Measurements from ENCODE around the gene MYRF. TPM values are rescaled to one million over a fixed set of nuclear protein-coding genes. Genes with fewer than 3 reads are reported as not detected.

Gene MYRF
- total and polyA plus RNA-seq, 9 of the 15 experiments (the other 6 are each of a cell fraction or from before 2014, with no cell fraction given): 2.3 to 25.8 (median 7.1) TPM

GRCh38 chr11:61792310-61793082, 40.1 kb downstream of the MYRF start, which contains the start of the genes FEN1 and TMEM258 (continued):
- TF ChIP-seq RBFOX2 (IDR thresholded peaks at IDR 0.05; ENCODE audit: low read depth, low read length): peak; percentile 96
- TF ChIP-seq RCOR1 (IDR thresholded peaks at IDR 0.05; ENCODE audit: borderline replicate concordance in 1 of 2, low read depth in 2 of 2, low read length in 2 of 2): no peak
- TF ChIP-seq, protein P1, sequence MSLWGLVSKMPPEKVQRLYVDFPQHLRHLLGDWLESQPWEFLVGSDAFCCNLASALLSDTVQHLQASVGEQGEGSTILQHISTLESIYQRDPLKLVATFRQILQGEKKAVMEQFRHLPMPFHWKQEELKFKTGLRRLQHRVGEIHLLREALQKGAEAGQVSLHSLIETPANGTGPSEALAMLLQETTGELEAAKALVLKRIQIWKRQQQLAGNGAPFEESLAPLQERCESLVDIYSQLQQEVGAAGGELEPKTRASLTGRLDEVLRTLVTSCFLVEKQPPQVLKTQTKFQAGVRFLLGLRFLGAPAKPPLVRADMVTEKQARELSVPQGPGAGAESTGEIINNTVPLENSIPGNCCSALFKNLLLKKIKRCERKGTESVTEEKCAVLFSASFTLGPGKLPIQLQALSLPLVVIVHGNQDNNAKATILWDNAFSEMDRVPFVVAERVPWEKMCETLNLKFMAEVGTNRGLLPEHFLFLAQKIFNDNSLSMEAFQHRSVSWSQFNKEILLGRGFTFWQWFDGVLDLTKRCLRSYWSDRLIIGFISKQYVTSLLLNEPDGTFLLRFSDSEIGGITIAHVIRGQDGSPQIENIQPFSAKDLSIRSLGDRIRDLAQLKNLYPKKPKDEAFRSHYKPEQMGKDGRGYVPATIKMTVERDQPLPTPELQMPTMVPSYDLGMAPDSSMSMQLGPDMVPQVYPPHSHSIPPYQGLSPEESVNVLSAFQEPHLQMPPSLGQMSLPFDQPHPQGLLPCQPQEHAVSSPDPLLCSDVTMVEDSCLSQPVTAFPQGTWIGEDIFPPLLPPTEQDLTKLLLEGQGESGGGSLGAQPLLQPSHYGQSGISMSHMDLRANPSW (CRISPR knock-in tag; IDR thresholded peaks at IDR 0.05): 0 out of 2 replicates have a peak, but pooled peaks have one; percentile 46
- peak; percentile 81; the same call in 1 of the 2 replicates for TF ChIP-seq FOXJ2 (tag; IDR thresholded peaks at IDR 0.05)
- peak; percentile 32 for TF ChIP-seq ERF (CRISPR knock-in tag; IDR thresholded peaks at IDR 0.05)
- TF ChIP-seq HLTF (IDR thresholded peaks at IDR 0.05): no peak; the same call in 1 of the 2 replicates
- no peak for TF ChIP-seq ZSCAN29 (IDR thresholded peaks at IDR 0.05)
- no peak for TF ChIP-seq EHMT2 (IDR thresholded peaks at IDR 0.05)
- peak; percentile 98 for TF ChIP-seq C11orf30 (IDR thresholded peaks at IDR 0.05; ENCODE audit: low read depth)
- peak; percentile 85 for TF ChIP-seq POLR2H (tag; IDR thresholded peaks at IDR 0.05; ENCODE audit: low read depth)
- TF ChIP-seq PURB (CRISPR knock-in tag; IDR thresholded peaks at IDR 0.05; ENCODE audit: low read depth): no peak
- TF ChIP-seq EP400 (IDR thresholded peaks at IDR 0.05): peak; percentile 99
- TF ChIP-seq GMEB1 (CRISPR knock-in tag; IDR thresholded peaks at IDR 0.05): peak; percentile 68
- no peak for TF ChIP-seq TCF7L2 (IDR thresholded peaks at IDR 0.05; ENCODE audit: low read depth, low read length)
- TF ChIP-seq ZNF589 (CRISPR knock-in tag; IDR thresholded peaks at IDR 0.05; ENCODE audit: low read depth): no peak; the same call in 1 of the 2 replicates
- TF ChIP-seq ATF3 (IDR thresholded peaks at IDR 0.05): peak; percentile 51
- TF ChIP-seq ATF3 (CRISPR knock-in tag; conservative IDR thresholded peaks at IDR 0.05): 0 out of 2 replicates have a peak, but pooled peaks have one; percentile 16
- TF ChIP-seq ZNF431 (CRISPR knock-in tag; IDR thresholded peaks at IDR 0.05): 0 out of 2 replicates have a peak, but pooled peaks have one; percentile 37
- no peak for TF ChIP-seq TFAM (CRISPR knock-in tag; conservative IDR thresholded peaks at IDR 0.05)
- TF ChIP-seq MYNN (IDR thresholded peaks at IDR 0.05): no peak
- no peak for TF ChIP-seq MYNN (CRISPR knock-in tag; IDR thresholded peaks at IDR 0.05)
- 0 out of 2 replicates have a peak, but pooled peaks have one; percentile 13 for TF ChIP-seq JUN (IDR thresholded peaks at IDR 0.05; ENCODE audit: borderline replicate concordance, low read depth, low read length)
- peak; percentile 88 for TF ChIP-seq JUN (CRISPR knock-in tag; IDR thresholded peaks at IDR 0.05; ENCODE audit: borderline replicate concordance)
- no peak for TF ChIP-seq ARHGAP35 (IDR thresholded peaks at IDR 0.05; ENCODE audit: partially characterized antibody)
- peak; percentile 62 for TF ChIP-seq TBP (optimal IDR thresholded peaks at IDR 0.05; ENCODE audit: low read depth, low read length)

Data from K562 (cell line).